HG03139 (cell line): Measurements from ENCODE around the gene SNX3.

Experiments
- ATAC-seq: cut with Tn5 transposase; IDR thresholded peaks from one replicate; pipeline ENCODE4 v1.9.1; 2021; ENCODE audit not compliant: unreplicated experiment

Gene SNX3

GRCh38 chr6:108209738-108210137, 51.1 kb downstream of the SNX3 start:
- ATAC-seq, result no peak

GRCh38 chr6:108207013-108207412, 53.8 kb downstream of the SNX3 start:
- no peak for ATAC-seq

GRCh38 chr6:108203189-108204112, 57.4 kb downstream of the SNX3 start:
- ATAC-seq, result no peak

GRCh38 chr6:108200631-108201030, 60.2 kb downstream of the SNX3 start:
- ATAC-seq, result no peak

DNA sequence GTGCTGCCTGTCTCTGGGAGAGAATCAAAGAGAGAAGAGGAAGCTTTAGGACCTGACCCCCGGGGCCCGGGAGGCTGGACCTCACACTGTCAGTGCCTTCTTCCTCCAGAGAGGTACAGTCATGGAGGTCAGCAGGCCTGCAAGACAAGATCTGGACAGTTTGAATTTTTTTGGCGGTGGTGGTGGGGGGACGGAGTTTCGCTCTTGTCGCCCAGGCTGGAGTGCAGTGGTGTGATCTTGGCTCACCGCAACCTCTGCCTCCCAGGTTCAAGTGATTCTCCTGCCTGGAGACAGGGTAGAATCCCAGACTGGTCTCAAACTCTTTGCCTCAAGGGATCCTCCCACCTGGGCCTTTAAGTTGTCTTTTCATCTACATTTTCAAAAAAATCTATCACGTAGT, 60.7 kb downstream of the SNX3 start:
- ATAC-seq, result no peak

GRCh38 chr6:108198761-108199498, 61.9 kb downstream of the SNX3 start:
- no peak for ATAC-seq

DNA sequence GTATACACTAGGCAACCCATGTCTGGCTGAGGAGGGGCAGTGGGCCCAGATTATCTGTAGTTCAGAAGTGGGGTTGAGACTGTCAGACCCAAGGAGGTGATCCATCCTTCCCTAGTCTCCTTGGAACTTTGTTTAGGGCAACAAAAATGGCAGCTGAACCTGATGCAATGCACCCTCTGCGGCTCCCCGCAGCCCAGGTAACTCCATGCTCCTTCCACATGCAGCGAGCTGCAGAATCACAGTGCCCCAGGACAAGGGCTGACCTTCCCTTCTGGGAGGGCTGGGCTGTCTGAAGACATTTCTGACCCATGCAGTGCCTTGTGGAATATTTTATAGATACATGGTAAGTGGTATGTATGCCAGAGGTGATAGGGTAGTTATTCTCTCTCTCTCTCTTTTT, 65.6 kb downstream of the SNX3 start:
- no peak for ATAC-seq

DNA sequence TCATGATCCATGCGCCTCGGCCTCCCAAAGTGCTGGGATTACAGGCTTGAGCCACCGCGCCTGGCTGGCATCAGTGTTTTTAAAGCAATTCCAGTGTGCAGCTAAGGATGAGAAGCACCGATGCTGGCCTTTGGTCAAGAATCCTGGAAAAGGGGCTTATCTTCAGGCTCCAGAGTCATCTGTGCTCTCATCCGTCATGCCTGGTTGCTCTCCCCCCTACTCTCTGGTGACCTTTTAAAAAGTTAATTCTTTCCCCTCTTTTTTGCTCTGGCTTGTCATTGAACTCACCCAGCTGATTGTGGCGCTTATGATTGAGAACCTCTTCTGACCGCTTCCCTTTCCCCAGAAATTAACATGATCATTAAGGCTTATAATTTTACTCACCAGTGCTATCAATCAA, 66.3 kb downstream of the SNX3 start:
- ATAC-seq, result no peak

DNA sequence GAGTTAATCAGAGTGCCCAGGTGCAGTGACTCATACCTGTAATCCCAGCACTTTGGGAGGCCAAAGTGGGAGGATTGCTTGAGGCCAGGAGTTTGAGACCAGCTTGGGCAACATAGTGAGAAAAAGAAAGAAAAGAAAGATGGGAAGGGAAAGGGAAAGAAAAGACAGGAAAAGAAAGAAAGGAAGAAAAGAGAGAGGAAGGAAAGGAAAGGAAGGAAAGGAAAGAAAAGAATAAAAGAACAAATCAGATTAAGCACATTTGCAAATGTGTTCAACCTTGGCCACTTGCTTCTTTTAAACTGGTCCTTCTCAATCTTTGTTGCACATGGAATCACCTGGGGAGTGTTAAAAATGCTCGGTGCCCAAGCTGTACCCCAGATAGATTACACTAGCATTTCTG, 67.0 kb downstream of the SNX3 start:
- ATAC-seq, result no peak

DNA sequence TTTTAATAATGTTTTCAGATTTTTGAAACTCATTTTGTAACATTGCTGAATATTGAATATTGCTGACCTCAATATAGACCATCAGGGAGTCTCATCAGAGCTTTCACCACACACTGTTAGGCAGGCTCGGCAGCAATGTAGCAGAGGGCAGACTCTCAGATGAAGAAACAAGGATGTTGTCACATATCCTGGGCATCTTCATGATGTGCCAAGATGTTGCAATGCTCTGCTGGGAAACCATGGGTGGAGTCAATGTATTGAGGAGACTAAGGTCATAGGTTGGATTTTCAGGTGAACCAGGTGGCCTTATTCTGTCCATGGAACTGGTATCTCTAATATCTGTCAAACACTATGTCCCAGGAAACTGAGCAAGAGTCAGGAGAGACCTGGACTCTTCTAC, 67.7 kb downstream of the SNX3 start:
- ATAC-seq, result no peak

DNA sequence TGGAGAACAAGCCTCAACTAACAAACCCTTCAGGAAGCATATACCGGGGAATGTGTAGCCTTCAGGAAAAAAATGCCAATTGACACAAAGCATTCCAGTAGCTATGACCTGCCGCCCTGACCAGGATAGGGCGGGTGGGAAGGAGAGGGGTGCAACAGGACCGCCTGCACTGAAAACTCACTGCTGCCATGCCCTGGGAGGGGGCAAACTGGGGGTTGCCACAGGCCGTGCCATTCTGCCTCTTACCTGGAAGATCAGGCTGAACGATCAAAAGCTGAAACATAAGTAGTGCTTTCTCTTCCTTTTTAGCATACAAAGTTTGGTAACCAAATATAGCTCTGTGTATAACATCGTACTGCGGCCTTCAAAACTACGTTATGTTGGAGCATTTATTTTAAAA, 73.3 kb downstream of the SNX3 start:
- no peak for ATAC-seq

- no peak for ATAC-seq
Measured at GRCh38 chr6:108186226-108186625, 74.6 kb downstream of the SNX3 start.

DNA sequence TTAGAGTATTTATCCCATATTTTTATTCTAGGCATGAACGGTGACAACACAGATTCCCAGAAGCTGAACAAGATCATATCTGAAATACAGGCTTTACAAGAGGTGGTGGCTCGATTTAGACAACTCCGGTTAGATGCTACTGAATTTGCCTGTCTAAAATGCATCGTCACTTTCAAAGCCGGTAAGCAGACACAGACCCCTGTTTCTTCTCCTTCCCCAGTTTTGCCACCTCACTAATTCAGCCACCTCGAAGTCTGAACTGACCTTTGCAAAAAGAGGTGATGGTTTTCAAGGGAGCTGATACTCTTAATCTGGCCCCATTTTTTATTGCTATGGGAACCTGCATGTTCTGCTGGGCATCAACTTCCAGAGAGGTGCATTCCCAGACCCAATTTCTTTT, 80.1 kb downstream of the SNX3 start:
- no peak for ATAC-seq

GRCh38 chr6:108180266-108180665, 80.6 kb downstream of the SNX3 start:
- no peak for ATAC-seq

GRCh38 chr6:108179741-108180140, 81.1 kb downstream of the SNX3 start:
- ATAC-seq, result no peak

DNA sequence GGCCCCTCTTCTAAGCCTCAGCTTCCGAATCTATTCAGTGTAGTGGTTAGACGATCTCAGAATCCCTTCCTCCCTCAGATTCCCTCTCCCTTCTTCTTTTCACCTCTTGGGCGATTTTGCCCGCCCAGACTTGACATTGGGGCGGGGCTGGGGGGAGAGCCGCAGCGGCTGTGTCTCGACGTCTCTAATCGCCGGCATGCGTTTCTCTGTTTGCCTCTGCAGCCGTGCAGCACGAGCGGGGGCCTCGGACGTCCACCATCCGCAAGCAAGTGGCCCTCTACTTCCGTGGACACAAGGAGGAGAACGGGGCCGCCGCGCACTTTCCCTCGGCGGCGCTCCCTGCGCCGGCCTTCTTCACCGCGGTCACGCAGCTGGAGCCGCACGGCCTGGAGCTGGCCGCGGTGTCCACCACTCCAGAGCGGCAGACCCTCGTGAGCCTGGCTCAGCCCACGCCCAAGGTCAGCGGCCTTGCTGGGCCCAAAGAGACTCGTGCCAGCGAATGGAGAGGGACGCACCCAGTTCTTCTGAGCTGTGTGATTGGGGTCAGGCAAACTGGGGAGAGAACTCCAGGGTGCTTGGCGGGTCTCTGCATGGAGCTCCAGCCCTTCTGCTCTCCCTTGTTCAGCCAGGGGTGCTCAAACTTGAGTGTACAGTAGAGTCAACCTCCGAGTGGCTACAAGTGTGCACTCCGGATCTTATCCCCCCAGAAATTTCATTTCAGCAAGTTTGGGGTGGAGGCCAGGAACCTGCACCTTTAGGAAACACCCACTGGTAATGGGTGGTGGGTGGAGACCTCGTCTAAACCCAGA, 84.4 kb downstream of the SNX3 start:
- no peak for ATAC-seq

GRCh38 chr6:108175592-108176279, 85.1 kb downstream of the SNX3 start:
- no peak for ATAC-seq

DNA sequence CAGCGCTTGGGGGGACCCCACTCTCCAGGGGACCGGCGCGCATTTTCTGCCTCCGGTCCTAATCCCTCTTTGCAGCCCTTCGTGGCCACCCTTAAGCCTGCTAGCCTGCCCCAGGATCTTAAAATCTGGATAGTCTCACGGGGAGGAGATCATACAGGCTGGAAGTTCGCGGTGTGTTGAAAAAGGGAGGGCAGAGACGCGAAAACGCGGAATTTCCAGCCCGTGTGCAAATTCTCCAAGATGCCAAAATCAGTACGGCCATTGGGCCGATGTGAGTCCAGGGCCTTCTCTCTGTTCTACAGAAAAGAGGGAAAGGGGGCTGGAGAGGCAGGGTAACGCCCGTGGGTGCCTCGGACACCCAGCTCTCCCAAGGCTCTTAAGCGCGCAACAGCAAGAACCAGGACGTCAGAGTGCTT, 85.7 kb downstream of the SNX3 start:
- no peak for ATAC-seq

GRCh38 chr6:108174371-108175175, 86.3 kb downstream of the SNX3 start:
- no peak for ATAC-seq

DNA sequence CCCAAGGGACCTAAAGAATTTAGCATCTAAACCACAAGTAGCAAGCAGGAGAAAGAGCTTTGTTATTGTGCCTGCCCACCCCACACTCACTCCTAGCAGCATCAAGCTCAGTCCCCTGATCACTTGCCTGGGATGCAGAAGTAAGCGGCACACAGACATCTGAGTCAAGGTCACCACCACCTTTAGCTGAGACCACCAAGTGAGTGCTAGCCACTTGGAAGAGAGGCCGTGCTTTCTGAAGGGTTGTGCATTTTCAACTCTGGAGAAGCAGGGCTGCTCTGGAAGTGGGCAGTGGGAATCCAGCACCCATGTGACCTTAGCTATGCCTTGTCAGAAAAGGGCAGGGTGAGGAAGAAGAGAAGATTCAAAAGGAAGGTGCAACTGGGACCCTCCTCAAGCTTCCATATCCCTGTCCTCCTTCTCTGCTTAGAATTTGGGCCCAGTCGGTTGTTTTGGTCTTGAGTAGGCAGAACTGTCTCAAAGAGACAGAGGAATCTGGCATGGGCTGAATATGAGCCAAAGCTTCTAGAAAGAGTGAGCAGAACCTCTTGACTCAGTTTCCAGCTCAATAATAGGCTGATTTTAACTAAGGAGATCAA, 88.8 kb downstream of the SNX3 start:
- no peak for ATAC-seq
